HG03175 (cell line): ENCODE measurements around the gene ANKRD53.

Experiments
- ATAC-seq: cut with Tn5 transposase; IDR thresholded peaks from one replicate; pipeline ENCODE4 v1.9.1; 2021; ENCODE audit warnings: mild to moderate bottlenecking, moderate library complexity; ENCODE audit not compliant: unreplicated experiment

The ANKRD53 gene, protein sequence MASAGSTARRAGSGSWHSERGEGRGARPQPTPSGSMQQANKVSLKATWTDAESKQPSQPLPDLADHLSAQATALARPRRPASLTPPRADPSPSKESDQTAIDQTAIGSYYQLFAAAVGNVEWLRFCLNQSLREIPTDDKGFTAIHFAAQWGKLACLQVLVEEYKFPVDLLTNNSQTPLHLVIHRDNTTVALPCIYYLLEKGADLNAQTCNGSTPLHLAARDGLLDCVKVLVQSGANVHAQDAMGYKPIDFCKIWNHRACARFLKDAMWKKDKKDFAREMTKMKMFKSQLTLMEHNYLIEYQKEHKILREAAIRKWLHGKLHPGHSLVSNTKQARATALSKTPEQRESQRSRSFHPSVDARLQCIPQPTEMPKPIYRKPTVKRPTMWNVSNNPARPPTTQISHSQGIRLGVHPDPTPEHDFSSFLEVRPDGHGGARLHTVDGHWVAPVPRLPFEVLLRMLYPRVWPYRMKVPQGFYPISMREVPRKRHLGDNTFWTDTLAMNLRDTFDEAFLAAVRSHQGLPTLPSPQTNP

DNA sequence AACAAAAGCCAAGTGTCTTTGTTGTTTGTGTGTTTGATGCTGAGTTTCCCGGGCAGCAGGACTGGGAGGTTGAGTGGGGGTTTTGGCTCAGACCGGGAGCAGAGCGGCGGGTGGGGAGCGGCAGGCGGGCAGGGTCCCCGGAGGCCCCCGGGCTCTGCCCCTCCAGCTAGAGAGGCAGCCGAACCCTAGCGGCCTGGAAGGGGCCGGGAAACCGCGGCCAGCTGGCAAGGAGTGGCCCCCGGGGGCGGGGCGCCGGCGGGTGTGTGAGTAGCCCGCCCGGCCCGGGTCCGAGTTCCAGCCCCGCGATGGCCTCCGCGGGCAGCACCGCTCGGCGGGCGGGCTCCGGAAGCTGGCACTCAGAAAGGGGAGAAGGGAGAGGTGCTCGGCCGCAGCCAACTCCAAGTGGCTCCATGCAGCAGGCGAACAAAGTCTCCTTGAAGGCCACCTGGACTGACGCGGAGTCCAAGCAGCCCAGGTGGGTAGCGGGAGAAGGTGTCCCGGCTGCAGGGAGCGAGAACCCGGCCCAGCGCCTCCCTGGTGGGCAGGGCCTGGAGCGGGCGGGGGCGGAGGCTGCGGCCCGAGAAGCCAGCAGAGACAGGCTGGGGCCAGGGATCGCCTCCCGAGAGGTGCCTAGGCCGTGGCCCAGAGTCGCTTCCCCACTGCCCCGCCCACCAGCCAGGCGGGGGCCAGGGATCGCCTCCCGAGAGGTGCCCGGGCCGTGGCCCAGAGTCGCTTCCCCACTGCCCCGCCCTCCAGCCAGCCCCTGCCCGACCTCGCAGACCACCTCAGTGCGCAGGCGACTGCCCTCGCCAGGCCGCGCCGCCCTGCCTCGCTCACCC, at the start of gene ANKRD53:
Gene ANKRD53 (plus strand): TSS at position 290 of the 839 bp plus-strand sequence. CDS start 16 bp downstream, at position 306.
- ATAC-seq, result no peak

DNA sequence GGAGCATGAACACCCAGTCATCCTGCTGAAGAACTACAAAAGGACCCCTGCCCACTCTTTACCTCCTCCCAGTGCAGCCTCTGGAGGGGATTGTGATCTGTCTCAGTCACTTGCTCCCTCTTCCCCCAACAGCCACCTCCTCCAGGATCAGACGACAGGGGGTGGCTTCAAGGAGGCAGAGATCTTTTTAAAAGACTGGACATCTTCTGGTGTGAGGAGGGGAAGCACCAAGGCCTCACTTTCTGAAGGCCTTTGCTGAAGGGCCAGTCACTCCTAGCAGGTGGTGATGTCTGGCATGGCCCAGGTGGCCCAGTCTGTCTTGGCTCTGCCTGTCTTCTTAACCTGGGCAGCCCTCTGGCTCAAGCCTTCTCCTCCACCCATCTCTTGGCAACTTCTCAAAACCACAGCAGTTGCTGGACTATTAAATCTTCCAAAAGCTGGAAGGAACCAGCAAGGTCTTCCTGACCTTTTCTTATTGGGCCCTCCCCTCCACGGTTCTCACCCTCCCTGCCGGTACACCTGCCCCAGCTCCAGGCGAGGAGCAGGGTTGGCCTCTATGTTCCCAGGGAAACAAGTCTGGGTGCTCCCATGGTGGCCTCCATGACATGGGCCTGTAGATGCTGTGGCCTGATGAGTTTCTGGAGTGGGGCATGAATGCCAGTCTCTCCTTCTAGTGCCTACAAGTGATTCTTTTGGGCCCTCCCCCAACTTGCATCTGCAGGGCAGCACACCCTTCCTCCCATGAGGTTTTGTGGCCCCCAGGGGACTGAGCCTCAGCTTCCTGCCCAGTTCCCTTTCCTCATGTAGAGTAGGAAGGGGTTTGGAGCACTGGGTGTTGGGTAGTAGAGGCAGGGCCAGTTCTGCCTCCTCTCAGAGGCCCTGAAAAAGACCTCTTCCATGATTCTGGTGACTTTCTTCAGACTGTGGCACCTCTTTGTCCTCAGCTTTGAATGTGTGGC, 47.8 kb upstream of the ANKRD53 start:
- ATAC-seq, result no peak

DNA sequence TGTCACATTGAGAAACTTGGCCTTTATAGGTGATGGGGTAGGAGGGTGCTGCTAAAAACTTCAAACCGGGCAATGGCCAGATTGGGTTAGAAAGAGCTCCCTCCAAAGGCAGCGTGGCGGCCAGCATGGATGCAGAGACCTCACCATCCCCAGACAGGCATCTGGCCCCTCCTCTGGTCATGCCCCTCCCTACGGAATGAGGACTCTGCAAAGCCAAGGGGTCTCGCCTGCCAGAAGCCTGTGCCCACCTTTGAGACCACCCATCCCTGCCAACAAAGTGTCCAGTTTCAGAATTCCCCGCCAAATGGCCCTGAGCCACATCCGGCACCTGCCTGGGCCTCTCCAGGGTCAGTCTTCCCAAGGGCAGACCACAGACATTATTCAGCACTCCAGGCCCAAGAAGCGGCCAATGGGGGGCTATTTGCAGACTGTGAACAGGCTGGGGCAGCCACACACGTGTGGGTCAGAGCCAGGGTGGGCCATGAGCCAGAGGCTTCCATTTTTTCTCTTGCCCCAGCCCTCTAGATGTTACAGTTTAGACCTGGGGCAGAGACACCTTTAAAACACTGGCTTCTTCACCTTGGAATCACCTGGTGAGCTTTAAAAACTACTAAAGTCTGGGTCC, 46.9 kb upstream of the ANKRD53 start:
- ATAC-seq, result no peak

DNA sequence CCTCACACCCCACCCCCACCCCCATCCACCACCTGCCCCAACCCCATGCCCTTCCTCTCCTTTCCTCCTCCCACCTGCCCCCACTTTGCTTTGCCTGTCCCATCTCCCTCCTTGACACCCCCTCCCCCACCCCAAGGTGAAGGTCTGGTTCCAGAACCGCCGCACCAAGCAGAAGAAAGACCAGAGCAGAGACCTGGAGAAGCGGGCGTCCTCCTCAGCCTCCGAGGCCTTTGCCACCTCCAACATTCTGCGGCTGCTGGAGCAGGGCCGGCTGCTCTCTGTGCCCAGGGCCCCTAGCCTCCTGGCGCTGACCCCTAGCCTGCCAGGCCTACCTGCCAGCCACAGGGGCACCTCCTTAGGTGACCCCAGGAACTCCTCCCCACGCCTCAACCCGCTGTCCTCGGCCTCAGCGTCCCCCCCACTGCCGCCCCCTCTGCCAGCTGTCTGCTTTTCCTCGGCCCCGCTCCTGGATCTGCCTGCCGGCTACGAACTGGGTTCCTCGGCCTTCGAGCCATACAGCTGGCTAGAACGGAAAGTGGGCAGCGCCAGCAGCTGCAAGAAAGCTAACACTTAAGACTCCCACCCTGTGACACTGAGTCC, 45.7 kb upstream of the ANKRD53 start:
- no peak for ATAC-seq

DNA sequence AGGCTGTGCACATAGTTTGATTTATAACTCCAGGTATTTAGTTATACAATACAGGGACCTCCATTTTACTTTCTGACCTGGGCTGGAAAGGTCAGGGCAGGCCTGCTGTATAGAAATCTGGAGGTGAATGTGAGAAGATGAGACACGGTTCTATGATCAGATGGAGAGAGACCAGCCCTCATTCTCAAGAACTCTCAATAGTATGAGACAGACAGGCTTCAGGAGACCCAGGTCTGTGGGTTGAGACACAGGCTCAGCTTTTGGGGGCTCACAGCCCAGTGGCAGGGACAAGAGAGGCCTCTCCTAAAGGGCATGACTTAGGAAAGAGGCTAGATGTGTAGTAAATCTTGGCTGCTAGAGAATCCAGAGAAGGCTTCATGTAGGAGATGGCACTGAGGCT, 43.4 kb upstream of the ANKRD53 start:
- ATAC-seq, result no peak

DNA sequence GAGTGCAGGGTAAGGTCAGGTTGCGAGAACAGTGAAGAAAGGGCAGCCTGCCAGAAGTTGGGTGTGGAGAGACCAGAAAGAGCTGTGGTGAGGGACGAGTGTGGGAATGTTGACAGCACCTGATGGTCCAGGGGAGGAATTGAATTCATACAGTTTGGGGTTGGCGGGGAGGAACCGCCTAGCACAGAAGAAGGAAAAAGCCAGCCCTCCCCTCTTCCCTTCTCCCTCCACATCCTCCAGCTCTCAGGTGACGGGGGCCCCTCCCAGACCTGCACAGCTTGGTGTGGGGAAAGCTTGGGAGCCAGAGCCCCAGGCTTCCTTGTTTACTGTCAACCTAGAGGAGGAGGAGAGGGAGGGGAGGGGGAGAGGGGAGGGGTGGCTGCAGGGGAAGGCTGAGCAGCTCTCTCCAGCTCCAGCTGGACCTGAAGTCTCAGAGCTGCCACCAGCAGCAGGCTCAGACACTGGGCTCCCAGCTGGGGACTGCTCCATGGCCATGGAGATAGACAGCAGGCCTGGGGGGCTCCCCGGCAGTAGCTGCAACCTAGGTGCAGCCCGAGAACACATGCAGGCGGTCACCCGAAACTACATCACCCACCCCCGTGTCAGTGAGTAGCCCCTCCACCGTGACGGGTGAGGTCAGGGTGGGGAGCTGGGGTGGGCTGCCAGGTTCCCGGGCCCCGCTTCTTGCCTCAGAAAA, 42.8 kb upstream of the ANKRD53 start, which contains the start of gene ATP6V1B1:
Gene ATP6V1B1 (plus strand): TSS at position 433 of the 697 bp plus-strand sequence. CDS start 55 bp downstream, at position 488.
- ATAC-seq, result no peak

DNA sequence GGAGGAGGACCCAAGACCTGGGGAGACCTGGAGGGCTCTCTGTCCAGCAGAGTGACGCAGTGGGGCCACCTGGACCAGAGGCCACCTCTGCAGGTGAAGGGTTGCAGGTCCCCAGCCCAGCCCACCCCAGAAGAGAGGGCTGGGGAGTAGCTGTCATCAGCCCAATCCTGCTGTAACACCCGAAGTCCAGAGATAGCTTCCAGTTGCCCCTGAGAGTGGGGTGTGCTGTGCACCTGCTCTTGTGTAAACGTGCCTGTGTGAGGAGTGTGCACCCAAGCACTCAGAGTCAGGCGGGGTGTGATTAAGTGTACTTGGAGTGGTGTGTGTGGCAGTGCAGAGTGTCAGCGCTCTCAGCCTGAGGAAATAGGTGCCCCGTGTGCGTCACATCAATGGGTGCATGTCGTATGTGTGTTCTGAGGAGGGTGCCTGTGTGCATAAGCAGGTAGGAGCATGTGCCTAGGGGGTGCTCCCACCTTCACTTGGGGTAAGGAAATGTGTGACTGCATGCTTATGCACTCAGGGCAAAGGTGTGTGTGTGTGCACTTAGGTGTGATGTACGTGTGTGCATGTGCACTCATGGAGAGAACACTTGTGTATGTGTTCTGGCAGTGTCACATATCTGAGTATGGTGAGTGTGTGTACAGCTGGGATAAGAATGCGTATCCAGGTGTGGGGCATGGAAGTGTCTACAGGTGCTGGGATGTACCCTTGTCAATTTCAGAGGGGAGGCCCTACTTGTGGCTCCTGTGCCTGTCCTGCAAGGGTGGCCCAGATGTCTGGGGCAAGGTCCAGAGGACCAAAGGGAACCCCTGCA, 42.1 kb upstream of the ANKRD53 start:
- ATAC-seq, result no peak

DNA sequence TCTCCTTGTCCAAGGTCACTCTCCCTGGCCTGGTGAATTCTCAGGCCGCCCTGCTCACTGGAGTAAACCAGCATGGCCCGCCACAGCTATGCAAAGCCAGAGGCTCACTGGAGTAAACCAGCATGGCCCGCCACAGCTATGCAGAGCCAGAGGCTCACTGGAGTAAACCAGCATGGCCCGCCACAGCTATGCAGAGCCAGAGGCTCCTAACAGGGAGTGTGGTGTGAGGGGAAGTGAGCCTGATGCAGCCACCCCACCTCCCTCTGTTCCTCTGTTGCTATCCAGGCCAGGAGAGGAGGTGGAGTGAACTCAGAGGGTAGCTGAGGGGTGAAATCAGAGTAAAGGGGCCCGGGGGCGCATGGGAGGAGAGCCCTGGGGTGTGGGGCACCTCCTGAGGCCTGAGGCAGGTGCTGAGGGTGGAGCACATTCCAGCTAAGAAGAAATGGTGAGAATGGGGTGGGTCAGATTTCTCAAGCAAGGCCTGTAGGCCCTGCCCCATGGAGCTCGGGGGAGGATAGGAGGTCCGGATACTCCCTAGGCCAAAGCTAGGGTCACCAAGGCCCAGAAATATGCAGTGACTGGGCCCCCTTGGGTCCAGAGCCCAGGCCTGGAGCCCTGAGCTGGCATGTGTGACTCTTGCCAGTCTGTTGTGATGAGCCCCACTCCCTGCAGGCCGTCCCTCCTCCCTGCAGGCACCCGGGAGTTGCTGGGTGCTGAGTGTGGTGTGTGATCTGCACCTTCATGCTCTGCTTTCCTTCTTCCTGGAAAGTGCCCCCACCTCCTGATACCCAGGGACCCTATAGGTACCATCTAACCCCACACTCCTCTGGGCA, 41.2 kb upstream of the ANKRD53 start:
- no peak for ATAC-seq

DNA sequence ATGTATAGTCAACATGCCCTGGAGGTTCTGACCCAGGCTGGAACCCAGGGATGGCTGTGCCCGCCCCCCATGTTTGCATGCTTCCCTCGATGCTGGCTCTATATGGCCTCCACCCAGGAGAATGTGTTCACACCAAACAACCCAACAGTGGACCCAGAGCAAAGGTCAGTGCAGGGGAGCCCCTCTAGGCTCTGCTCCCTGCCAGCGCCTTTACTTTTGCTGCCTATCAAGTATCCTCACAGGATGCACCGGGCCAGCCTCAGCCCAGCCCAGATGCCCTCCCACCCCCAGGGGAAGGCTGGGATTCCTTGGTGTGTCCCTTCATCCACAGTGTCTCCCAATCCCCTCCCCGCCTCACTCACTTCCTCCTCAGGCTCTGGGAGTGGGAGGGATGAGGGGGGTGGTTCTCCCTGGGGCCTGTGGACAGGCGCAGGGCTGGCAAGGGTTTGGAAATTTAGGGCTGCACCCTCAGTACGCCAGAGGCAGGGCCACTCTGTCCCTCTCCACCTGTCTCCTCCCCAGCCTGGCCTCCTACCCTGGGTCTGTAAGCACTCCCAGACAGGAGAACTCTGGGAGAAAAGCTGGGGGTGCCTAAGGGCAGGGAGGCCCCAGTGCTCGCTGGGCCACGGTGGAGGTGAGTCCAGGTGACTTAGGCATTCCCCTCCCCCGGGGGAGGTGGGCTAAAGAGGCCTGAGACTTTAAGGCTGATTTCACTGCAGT, 40.4 kb upstream of the ANKRD53 start:
- no peak for ATAC-seq

DNA sequence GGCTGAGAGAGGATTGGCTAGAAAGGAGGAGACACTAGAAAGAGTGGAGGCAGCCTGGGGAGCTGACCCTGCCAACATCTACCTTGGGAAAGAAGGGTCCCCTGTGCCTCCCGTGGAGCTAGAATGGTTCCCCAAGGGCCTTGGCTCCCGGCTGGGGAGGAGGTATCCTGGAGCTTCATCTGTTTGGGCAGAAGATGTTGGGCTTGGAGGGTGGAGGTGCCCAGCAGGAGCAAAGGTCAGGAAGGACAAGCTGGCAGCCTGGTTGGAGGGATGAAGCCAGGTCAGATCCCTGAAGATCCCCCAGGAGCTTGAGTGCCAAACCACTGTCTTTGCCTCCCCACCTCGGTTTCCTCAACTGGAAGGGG, 39.9 kb upstream of the ANKRD53 start:
- no peak for ATAC-seq

DNA sequence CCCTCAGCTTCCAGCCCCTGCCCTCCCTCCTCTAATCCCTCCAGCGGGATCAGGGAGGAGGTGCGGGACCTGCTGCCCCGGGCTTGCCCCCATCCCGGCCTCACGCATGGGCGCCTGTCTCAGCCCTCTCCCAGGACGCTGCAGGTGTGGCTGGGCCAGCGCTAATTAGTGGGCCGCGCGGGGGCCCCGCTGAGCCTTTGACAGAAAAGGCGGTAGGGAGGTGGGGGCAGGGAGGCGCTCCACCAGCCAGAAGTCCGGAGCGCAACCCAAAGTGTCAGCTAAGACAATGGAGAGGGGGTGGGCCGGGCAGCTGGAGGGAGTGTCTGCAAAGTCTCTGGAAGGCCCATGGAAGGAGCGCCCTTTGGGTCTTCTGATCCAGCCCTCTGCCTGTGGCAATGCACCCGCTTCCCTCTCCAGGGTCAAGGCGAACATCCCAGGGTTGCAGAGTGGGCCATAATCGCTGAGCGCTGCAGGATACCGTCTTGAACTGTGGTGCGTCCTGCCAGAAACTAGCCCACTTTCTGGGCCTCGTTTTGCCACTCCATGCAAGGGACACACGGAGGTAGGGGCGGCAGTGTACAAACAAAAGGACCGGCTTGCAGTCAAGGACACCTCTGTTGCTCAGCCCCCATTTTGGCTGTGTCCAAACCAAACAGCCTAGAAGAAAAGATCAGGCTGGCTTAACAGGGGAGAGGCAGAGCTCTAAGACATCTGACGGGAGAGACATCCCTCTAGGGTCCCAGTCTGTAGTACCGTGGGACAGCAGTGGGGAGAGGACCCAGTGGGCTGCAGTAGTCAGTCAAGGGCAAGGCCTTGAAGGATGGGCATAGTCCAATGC, 39.2 kb upstream of the ANKRD53 start:
- no peak for ATAC-seq

DNA sequence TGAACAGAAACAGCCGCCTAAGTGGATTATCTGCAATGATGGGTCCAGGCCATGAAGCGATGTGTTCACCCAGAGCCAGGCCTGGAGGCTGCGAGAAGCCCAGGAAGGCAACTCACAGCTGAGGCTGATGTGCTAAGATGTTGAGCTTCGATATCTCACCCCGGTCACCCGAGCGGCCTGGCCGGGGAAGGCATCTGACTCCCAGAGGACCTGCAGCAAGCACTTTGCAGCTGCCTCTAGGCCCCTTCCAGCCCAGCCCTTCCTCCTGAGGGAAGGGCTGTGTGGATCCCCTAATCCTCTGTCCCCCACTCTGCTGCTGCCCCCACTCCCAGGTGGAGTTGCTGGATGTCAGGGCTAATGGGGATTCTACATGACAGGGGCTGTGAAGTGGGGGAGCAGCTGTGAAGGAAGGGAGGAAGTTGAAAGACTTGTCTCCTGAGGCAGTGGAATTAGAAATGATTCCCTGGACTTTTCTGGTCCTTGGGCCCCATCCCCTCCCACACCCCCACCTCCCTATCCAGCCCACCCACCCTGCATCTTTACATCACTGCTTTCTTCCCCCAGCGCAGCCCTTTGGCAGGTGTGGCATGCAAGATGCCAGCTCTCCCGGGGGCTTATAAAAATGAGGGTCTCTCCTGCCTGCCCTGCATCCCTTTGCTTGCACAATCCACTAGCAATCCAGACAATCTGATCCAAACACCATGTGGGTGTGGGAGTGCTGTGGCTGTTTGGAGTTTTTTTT, 38.4 kb upstream of the ANKRD53 start:
- ATAC-seq, result no peak

DNA sequence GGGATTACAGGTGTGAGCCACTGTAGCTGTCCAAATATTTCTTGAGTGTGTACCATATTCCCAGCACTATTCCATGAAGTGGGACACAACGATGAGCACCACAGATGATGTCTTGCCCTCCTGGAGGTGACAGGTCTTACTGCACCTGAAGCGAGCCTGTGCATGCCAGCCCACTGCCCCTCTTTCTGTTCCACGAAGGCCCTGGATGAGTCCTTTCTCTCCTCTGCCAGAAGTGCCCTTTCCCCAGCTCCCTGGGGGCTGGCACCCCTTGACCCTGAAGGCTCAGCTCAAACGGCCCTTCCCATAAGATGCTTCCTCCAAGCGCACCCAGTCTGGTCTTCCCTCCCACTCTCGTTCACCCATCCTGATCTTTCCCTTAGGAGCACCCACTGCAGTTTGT, 37.2 kb upstream of the ANKRD53 start:
- ATAC-seq, result no peak

DNA sequence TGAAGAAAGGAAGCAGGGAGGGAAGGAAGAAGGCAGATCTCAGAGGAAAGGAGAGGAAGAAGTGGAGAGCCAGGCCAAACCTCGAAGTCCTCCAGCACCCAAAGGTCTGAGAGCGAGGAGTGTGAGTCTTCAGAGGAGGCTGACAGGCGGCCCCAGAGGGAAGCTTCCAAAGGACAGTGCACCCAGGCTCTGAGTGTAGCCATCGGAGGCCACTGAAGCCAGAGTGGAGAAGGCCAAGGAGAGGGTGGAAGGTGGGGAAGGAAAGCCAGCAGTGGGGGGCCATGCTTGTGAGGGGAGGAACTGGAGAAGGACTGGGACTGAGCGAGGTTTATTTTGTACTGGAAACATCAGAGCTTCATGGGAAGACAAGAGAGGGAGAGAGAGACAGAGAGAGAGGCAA, 36.7 kb upstream of the ANKRD53 start:
- ATAC-seq, result no peak
